PC-3 (cell line): Measurements from ENCODE around the gene LRFN3. TPM values are rescaled to one million over a fixed set of nuclear protein-coding genes. Genes with fewer than 3 reads are reported as not detected.

ENCODE experiments used
- ATAC-seq: fragments of 200-7000 bp; cut with Tn5 transposase; 2 replicates; pipeline ENCODE4 v1.9.1; 2020; ENCODE audit warnings: mild to moderate bottlenecking, moderate library complexity
- BruUV-seq: library from RNA; stranded (reverse); fragments of 400-500 nt; replicated peaks from 2 replicates; lab custom pipeline; 2021; lab: Mats Ljungman, UMichigan
- CTCF ChIA-PET: fragments of 300-600 bp; sonication (Branson Sonifier 250); formaldehyde crosslinking; loops from one replicate; lab custom pipeline; 2022; ENCODE audit warnings: antibody characterized with exemption; lab: Charles Lee
- POLR2A ChIA-PET: fragments of 300-600 bp; sonication (Branson Sonifier 250); formaldehyde crosslinking; loops from one replicate; lab custom pipeline; 2022; ENCODE audit warnings: antibody characterized with exemption; ENCODE audit not compliant: unreplicated experiment; lab: Charles Lee
- DNase-seq: peaks from one replicate; pipeline ENCODE4 v3.0.0-alpha.2; 2015
- H2AFZ ChIP-seq: fragments of 300-600 bp; sonication (generic); 2 replicates; pipeline ENCODE4 v1.6.0; 2016; ENCODE audit warnings: antibody characterized with exemption, low read length
- H3F3A ChIP-seq: fragments of 300-600 bp; sonication (generic); one replicate; pipeline ENCODE4 v1.6.0; 2017; ENCODE audit warnings: antibody characterized with exemption, low read length, control low read depth, mild to moderate bottlenecking; ENCODE audit not compliant: unreplicated experiment
- H3K27ac ChIP-seq: fragments of 300-600 bp; sonication (generic); 2 replicates; pipeline ENCODE4 v1.5.1; 2016; ENCODE audit warnings: mild to moderate bottlenecking, low read length
- H3K27me3 ChIP-seq: fragments of 300-600 bp; sonication (generic); 2 replicates; pipeline ENCODE4 v1.6.1; 2016; ENCODE audit warnings: low read length, mixed read lengths
- H3K36me3 ChIP-seq: fragments of 300-600 bp; sonication (generic); 2 replicates; pipeline ENCODE4 v1.6.1; 2016; ENCODE audit warnings: low read depth, mixed run types, low read length, mixed read lengths
- H3K4me1 ChIP-seq: fragments of 300-600 bp; sonication (generic); 2 replicates; pipeline ENCODE4 v1.5.1; 2016; ENCODE audit warnings: low read length; ENCODE audit not compliant: insufficient read depth
- H3K4me2 ChIP-seq: fragments of 300-600 bp; sonication (generic); 2 replicates; pipeline ENCODE4 v1.6.0; 2016; ENCODE audit warnings: low read length
- H3K4me3 ChIP-seq: fragments of 300-600 bp; sonication (generic); 2 replicates; pipeline ENCODE4 v1.5.1; 2016; ENCODE audit warnings: mild to moderate bottlenecking, low read length, mixed read lengths
- H3K79me2 ChIP-seq: fragments of 300-600 bp; sonication (generic); 2 replicates; pipeline ENCODE4 v1.6.1; 2017; ENCODE audit warnings: low read length, mixed read lengths
- H3K9ac ChIP-seq: fragments of 300-600 bp; sonication (generic); 2 replicates; pipeline ENCODE4 v1.6.0; 2016; ENCODE audit warnings: mild to moderate bottlenecking, low read length
- H3K9me2 ChIP-seq: fragments of 300-600 bp; sonication (generic); replicated peaks from 2 replicates; pipeline ENCODE4 v1.6.1; 2016; ENCODE audit warnings: mixed run types, low read length, mixed read lengths
- H3K9me3 ChIP-seq: fragments of 300-600 bp; sonication (generic); 2 replicates; pipeline ENCODE4 v1.6.1; 2016; ENCODE audit warnings: low read length, mixed read lengths
- H4K20me1 ChIP-seq: fragments of 300-600 bp; sonication (generic); 2 replicates; pipeline ENCODE4 v1.6.1; 2016; ENCODE audit warnings: low read length, mixed read lengths
- CTCF ChIP-seq: fragments of 300-600 bp; sonication (generic); conservative IDR thresholded peaks from 2 replicates; pipeline ENCODE4 v1.5.1; 2017; ENCODE audit warnings: antibody characterized with exemption, low read depth, mild to moderate bottlenecking, low read length
- EZH2 ChIP-seq: fragments of 300-600 bp; sonication (generic); IDR thresholded peaks from one replicate; pipeline ENCODE4 v1.6.1; 2017; ENCODE audit warnings: antibody characterized with exemption, mild to moderate bottlenecking, low read length; ENCODE audit not compliant: unreplicated experiment
- EZH2phosphoT487 ChIP-seq: fragments of 300-600 bp; sonication (generic); IDR thresholded peaks from 2 replicates; pipeline ENCODE4 v1.6.1; 2018; ENCODE audit warnings: mild to moderate bottlenecking, antibody characterized with exemption, low read length, borderline replicate concordance
- intact Hi-C: fragments of 100-400 bp; cut with micrococcal nuclease; formaldehyde crosslinking; loops from 2 replicates; pipeline ENCODE4 v1.9.0; 2023
- total RNA-seq: library from RNA; depleted of rRNA; stranded (reverse); fragments of >200 nt; gene quantifications from 2 replicates; pipeline ENCODE4 v1.2.3, GENCODE V29; 2014

Gene LRFN3
- total RNA-seq, 1 experiment from 2014 or later: 4.1 TPM

- DNase-seq: peak; percentile 16
- peak overlapping the region; percentile 77; the same call in 1 of the 2 replicates for H2AFZ ChIP-seq
- H4K20me1 ChIP-seq: no peaks in the 10 kb centered on the region
- no peaks in the 10 kb centered on the region for H3K9me2 ChIP-seq
- CTCF ChIA-PET: interaction anchor here (1.0 kb wide), 1 partner anchor 50 kb away, joined by 6 read pairs; no protein-coding TSS in a partner anchor
- no peak for ATAC-seq
- peaks cover 15% of the 10 kb centered on the region for H3K4me1 ChIP-seq
- no peaks in the 10 kb centered on the region; the same call in 1 of the 2 replicates for H3K36me3 ChIP-seq
- no peak overlapping the region for H3K27ac ChIP-seq
- no TSS peak for BruUV-seq
- POLR2A ChIA-PET: interaction anchor here (0.6 kb wide), 1 partner anchor 50 kb away, joined by 4 read pairs; no protein-coding TSS in a partner anchor
- H3K9ac ChIP-seq: no peak overlapping the region
- no peaks in the 10 kb centered on the region for H3K9me3 ChIP-seq
- H3F3A ChIP-seq: no peaks in the 10 kb centered on the region
- H3K4me3 ChIP-seq: no peak overlapping the region; the same call in 1 of the 2 replicates
- TF ChIP-seq EZH2: no peak
- no peak for TF ChIP-seq CTCF
- no peak for TF ChIP-seq EZH2phosphoT487
- H3K27me3 ChIP-seq: no peaks in the 10 kb centered on the region
- H3K79me2 ChIP-seq: peaks cover 7% of the 10 kb centered on the region; the same call in 1 of the 2 replicates
- intact Hi-C loops: loop anchor here (10.0 kb wide), 2 partner anchors 122 to 218 kb away; partner anchors contain the start of genes KMT2B, THAP8 and WDR62
- H3K4me2 ChIP-seq: peak overlapping the region; percentile 58; the same call in 1 of the 2 replicates
Observed at GRCh38 chr19:35932291-35932936, 3.8 kb upstream of the LRFN3 start.

DNA sequence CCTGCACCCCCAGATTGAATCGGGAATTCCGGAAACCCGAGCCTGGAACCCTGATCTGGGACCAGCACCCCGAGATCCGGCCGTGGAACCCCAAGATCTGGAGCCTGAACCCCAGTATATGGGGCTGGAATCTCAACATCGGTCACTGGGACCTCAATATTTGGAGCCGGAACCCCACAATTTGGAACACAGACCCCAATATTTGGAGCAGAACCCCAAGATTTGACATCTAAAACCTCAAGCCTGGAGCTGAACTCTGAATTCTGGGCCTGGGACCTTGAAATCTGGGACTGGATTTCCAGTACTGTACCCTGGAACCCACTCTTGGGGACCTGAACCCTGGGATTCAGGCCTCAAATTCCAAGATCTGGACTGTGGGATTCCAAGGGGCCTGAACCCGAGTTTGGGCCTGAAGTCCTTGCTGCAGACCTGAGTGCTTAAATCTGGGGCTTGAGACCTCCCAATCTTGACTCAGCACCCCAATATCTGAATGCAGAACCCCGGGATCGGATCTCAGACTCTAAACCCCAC lies 629 bp downstream of the LRFN3 start:
- Histone ChIP-seq H3F3A (no peaks in the 10 kb centered on the region), H2AFZ (0 out of 2 replicates have a peak overlapping the region, but pooled peaks have one; percentile 50), H3K4me1 (peaks cover 13% of the 10 kb centered on the region), H3K4me3 (peak overlapping the region; percentile 74), H4K20me1 (no peaks in the 10 kb centered on the region), H3K36me3 (no peaks in the 10 kb centered on the region), H3K79me2 (peaks cover 7% of the 10 kb centered on the region; the same call in 1 of the 2 replicates), H3K4me2 (peak overlapping the region; percentile 88), H3K27me3 (no peaks in the 10 kb centered on the region), H3K9ac (peak overlapping the region; percentile 69), H3K27ac (no peak overlapping the region), H3K9me2 (no peaks in the 10 kb centered on the region), H3K9me3 (no peaks in the 10 kb centered on the region)
- TF ChIP-seq EZH2phosphoT487 (no peak), CTCF (no peak), EZH2 (no peak)
- CTCF ChIA-PET: no interaction called here
- intact Hi-C loops: loop anchor here (10.0 kb wide), 2 partner anchors 118 to 222 kb away; partner anchors contain the start of genes KMT2B, THAP8 and WDR62
- no peak for ATAC-seq
- DNase-seq: no peak
- POLR2A ChIA-PET: no interaction called here
- TSS peak; percentile 66 for BruUV-seq
